ENCODE results near the gene ALG9. TPM values are rescaled to one million over a fixed set of nuclear protein-coding genes. Genes with fewer than 3 reads are reported as not detected.

Gene ALG9
- total RNA-seq, 1 experiment from 2014 or later, result 19.7 TPM

DNA sequence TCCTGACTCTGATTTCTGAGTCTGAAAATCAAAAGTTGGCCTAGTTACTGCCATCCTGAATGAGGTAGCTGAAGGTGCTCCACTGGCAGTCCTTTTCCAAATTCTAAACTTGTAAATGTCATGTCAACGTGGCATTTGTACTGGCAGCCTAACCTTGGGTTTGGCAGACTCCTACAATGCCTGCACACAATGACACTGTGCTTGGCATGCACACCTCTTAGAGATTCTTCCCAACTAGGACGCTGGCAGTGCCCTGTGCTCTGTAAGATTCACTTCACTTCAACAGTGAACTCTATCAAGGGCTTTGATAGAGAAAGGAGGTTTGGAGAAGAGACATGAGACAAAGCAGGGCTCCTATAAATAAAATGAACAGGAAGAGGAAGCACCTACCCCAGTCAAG, 83.3 kb downstream of the ALG9 start:
- Mint-ChIP-seq H3K4me1 (no peaks in the 10 kb centered on the region), H3K27me3 (ENCODE audit: low read depth) (no peaks in the 10 kb centered on the region), H3K9me3 (no peaks in the 10 kb centered on the region), H3K36me3 (no peaks in the 10 kb centered on the region), H3K27ac (no peak overlapping the region), H3K4me3 (no peak overlapping the region)
- ChIA-PET CTCF (no interaction called here), POLR2A (no interaction called here)
- DNase-seq (ENCODE audit: low spot score) (no peak), ATAC-seq (no peak)
- no peak for TF ChIP-seq CTCF (IDR thresholded peaks at IDR 0.05)
- TF ChIP-seq SP1 (CRISPR knock-in tag; conservative IDR thresholded peaks at IDR 0.05), result no peak
- no peak for TF ChIP-seq NR2C2 (CRISPR knock-in tag; IDR thresholded peaks at IDR 0.05)
- TF ChIP-seq PRRX2 (CRISPR knock-in tag; IDR thresholded peaks at IDR 0.05), result no peak
- no peak for TF ChIP-seq ZNF416 (CRISPR knock-in tag; IDR thresholded peaks at IDR 0.05)
- TF ChIP-seq FOXP1 (CRISPR knock-in tag; IDR thresholded peaks at IDR 0.05; ENCODE audit: borderline replicate concordance), result no peak
- TF ChIP-seq ZMAT4 (CRISPR knock-in tag; IDR thresholded peaks at IDR 0.05), result no peak
- TF ChIP-seq, protein P1, sequence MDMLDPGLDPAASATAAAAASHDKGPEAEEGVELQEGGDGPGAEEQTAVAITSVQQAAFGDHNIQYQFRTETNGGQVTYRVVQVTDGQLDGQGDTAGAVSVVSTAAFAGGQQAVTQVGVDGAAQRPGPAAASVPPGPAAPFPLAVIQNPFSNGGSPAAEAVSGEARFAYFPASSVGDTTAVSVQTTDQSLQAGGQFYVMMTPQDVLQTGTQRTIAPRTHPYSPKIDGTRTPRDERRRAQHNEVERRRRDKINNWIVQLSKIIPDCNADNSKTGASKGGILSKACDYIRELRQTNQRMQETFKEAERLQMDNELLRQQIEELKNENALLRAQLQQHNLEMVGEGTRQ (CRISPR knock-in tag; IDR thresholded peaks at IDR 0.05), result no peak
- TF ChIP-seq, protein P2, sequence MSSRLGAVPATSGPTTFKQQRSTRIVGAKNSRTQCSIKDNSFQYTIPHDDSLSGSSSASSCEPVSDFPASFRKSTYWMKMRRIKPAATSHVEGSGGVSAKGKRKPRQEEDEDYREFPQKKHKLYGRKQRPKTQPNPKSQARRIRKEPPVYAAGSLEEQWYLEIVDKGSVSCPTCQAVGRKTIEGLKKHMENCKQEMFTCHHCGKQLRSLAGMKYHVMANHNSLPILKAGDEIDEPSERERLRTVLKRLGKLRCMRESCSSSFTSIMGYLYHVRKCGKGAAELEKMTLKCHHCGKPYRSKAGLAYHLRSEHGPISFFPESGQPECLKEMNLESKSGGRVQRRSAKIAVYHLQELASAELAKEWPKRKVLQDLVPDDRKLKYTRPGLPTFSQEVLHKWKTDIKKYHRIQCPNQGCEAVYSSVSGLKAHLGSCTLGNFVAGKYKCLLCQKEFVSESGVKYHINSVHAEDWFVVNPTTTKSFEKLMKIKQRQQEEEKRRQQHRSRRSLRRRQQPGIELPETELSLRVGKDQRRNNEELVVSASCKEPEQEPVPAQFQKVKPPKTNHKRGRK (CRISPR knock-in tag; IDR thresholded peaks at IDR 0.05; ENCODE audit: borderline replicate concordance), result no peak
- TF ChIP-seq ERG (CRISPR knock-in tag; IDR thresholded peaks at IDR 0.05), result no peak
- TF ChIP-seq ZNF671 (CRISPR knock-in tag; IDR thresholded peaks at IDR 0.05), result no peak
- no peak for TF ChIP-seq ETV6 (CRISPR knock-in tag; IDR thresholded peaks at IDR 0.05)
- TF ChIP-seq NFYB (CRISPR knock-in tag; conservative IDR thresholded peaks at IDR 0.05; ENCODE audit: low read depth), result no peak
- TF ChIP-seq IRF2 (CRISPR knock-in tag; IDR thresholded peaks at IDR 0.05; ENCODE audit: borderline replicate concordance, low read depth), result no peak
- no peak for TF ChIP-seq TEAD1 (CRISPR knock-in tag; IDR thresholded peaks at IDR 0.05)
- TF ChIP-seq ZNF423 (CRISPR knock-in tag; IDR thresholded peaks at IDR 0.05), result no peak
- no peak for TF ChIP-seq ZNF532 (CRISPR knock-in tag; IDR thresholded peaks at IDR 0.05; ENCODE audit: borderline replicate concordance)
- TF ChIP-seq STAT6 (CRISPR knock-in tag; conservative IDR thresholded peaks at IDR 0.05; ENCODE audit: low read depth), result no peak
- no peak for TF ChIP-seq MAX (CRISPR knock-in tag; IDR thresholded peaks at IDR 0.05)
- TF ChIP-seq ATF1 (CRISPR knock-in tag; IDR thresholded peaks at IDR 0.05), result no peak

All from WTC11 (cell line).